SK-N-DZ (cell line): ENCODE data around the gene TRMT61A. TPM values are rescaled to one million over a fixed set of nuclear protein-coding genes. Genes with fewer than 3 reads are reported as not detected.

ENCODE experiments used
- DNase-seq: peaks from one replicate; pipeline ENCODE4 v3.0.0-alpha.2; 2015; ENCODE audit warnings: low spot score
- polyA plus RNA-seq, 2 experiments: library from polyadenylated mRNA; depleted of rRNA; stranded (reverse); fragments of >200 nt; gene quantifications; 2 replicates each; pipeline ENCODE4 v1.2.3, GENCODE V29; 2014

Gene TRMT61A
- 11.0 and 13.1 TPM in 2 replicates for polyA plus RNA-seq (2014; cell fraction: cytosol; rRNA removed)
- 10.7 and 13.8 TPM in 2 replicates for polyA plus RNA-seq (2014; cell fraction: nucleus; rRNA removed)

DNA sequence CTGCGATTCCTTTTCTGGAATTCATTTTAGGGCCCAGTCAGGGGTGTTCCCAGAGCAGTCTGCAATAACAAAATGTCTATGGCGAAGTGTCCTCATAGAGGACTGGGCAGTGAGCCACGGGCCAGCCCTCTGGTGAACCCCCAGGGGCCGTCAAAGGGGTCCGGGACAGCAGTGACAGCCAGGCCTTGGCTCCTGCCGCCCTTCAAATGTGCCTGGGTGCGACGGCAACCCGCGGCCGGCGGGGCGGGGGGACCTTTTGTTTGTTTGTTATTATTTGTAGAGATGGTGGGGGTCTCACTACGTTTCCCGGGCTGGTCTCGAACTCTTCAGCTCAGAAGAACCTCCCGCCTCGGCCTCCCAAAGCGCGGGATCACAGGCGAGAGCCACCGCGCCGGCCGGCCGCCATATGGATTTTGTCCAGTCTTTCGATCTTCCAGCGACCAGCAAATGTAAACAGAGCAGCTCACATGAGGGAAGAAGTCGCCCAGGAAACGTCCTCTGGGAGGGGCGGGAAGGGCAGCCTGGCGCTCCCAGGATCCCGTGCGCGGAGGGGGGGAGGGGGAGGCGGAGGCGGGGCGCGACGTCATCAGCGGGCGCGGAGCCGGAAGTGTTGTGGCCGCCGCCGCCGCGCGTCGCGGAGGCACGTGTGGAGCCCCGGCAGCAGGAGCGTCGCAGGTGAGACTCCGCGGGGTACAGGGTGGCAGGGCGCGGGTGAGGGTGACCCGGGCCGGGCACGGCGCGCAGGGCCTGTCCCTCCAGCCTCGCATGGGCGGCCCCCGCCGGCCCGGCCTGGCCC lies at the start of gene TRMT61A:
Gene TRMT61A (plus strand): TSS at position 610 of the 796 bp plus-strand sequence. CDS start 783 bp downstream, outside the sequence.
- peak; percentile 74 for DNase-seq

DNA sequence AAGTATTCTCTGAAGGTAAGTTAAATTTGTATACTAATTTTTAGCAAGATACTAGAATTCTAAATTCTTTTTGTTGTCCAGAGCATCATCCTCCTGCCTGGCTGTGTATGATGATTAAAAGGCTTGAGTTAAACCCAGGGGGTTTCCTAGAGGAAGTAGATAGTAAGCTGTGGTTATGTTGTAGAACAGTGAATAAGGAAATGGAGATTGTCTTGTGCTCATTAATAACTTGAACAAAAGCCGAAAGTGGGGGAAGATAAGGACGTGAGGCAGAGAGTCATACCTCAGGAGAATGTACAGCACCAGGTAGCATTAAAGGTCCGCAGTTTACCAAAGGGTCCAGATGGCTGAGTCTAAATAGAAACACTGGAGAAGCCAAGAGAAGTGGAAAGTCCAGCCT lies 48.4 kb upstream of the TRMT61A start:
- DNase-seq, result no peak

GRCh38 chr14:103483600-103483999 lies 45.4 kb upstream of the TRMT61A start:
- no peak for DNase-seq

DNA sequence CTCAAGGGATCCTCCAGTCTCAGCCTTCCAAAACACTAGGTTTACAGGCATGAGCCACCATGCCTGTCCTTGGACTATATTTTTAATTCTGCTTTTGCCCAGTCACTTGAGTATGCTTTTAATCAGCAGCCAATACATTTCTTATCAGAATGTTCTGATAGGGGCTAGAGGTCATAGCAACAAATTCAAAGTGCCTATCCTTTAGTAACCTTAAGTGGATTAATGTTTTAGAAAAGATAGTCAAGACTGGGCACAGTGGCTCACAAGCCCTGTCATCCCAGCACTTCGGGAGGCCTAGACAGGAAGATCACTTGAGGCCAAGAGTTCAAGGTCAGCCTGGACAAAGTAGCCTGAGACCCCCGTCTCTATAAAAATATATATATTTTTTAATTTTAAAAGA lies 43.5 kb upstream of the TRMT61A start:
- no peak for DNase-seq

DNA sequence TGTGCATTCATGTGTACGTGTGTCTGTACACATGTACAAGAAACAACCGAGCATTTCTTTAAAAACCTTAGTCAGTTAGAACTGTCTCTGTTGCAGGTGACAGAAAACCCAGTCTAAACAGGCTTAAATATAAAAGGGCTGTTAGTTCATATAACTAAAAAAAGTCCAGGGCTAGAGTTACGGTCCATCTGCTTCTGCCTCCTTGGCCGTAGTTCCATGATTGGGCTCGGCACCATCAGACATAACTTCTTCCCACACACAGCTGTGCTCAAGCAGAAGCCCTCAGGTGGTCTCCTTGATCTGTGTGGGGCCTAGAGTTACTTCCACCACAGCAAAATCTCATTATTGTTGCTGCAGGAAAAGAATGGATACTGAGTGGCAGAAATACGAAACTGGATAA lies 40.9 kb upstream of the TRMT61A start:
- DNase-seq, result no peak

GRCh38 chr14:103488960-103489359 lies 40.0 kb upstream of the TRMT61A start:
- DNase-seq, result no peak

DNA sequence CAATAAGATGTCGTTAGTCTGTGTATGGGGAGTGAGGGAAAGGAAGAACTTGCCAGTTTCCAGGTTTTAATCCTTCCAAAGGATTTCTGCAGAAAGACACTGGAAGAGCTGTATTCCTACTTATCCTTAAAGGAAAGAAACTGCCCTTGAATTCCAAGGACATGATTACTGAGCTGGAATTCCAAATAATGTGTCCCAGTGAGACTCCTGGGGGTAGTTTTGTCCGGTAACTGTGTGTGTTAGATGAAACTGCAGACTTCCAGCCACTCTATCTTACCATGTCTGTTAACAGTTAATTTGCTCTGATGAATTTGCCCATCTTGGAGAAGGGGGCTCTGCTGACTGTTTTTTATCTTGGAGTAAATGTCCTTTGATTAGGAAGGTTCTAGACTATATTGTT lies 39.4 kb upstream of the TRMT61A start:
- no peak for DNase-seq

DNA sequence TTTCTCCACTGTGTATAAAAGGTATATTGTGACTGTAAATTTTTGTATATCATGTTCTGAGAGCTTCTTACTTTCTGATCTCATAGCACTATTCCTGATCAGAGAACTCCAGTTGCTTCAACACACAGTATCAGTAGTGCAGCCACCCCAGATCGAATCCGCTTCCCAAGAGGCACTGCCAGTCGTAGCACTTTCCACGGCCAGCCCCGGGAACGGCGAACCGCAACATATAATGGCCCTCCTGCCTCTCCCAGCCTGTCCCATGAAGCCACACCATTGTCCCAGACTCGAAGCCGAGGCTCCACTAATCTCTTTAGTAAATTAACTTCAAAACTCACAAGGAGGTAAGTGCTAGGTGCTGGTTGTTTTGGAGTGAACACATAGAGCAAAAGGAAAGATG lies 37.3 kb upstream of the TRMT61A start:
- DNase-seq, result no peak

DNA sequence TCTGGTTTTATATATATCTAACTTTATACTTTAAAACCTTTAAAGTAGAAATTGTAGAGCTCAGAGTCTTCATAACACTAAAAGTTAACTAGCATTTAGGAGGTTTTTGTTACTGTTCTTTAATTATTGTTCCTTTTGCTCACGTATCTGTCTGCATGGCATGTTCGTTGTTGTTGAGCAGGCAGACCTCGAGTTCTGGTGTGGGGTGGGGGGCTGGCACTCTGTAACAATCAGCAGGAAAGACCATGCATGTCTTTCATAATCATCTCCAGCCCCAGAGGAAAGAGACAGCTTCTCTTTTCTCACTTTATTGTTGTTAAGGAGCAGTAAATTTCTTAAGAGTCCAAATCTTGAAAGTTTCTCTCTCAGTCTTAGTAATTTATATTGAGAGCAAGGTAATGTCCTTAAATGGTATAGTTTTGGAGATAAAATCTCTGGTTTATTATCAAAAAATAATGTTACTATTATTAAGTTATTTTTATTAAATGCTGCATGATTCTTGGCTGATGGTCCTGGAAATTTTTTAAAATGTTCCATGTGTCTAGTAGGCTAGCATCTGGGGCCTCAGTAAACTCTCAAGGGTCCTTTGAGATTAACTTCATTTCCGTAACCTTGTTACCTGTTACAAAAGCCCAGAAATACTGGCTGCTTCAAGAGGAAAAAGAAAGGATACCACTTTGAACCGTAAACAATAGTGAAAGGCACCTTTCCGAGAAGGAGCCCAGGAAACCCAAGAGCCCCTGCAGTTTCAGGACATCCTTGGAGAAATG lies 36.7 kb upstream of the TRMT61A start:
- DNase-seq, result no peak

- no peak for DNase-seq
Observed at GRCh38 chr14:103495854-103496253, 33.1 kb upstream of the TRMT61A start.

GRCh38 chr14:103496776-103497175 lies 32.2 kb upstream of the TRMT61A start:
- DNase-seq, result no peak

DNA sequence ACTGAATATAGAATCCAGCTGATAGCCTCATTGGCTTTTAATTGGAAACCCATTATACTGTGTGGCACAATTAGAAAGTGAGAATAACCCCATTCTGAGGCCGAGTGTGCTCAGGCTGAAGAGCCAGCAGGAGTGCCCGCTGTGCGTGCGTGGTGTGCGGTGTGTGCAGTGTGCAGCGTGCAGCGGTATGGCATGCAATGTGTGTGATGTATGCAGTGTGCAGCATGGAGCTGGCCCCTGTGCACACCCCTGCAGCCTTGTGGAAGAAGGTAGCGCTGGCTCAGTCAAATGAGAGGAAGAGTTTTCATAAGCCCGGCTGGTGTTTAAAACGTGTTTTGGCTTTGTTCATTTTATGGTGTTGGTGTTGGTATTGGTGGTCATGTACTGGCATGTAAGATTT lies 29.3 kb upstream of the TRMT61A start:
- no peak for DNase-seq

DNA sequence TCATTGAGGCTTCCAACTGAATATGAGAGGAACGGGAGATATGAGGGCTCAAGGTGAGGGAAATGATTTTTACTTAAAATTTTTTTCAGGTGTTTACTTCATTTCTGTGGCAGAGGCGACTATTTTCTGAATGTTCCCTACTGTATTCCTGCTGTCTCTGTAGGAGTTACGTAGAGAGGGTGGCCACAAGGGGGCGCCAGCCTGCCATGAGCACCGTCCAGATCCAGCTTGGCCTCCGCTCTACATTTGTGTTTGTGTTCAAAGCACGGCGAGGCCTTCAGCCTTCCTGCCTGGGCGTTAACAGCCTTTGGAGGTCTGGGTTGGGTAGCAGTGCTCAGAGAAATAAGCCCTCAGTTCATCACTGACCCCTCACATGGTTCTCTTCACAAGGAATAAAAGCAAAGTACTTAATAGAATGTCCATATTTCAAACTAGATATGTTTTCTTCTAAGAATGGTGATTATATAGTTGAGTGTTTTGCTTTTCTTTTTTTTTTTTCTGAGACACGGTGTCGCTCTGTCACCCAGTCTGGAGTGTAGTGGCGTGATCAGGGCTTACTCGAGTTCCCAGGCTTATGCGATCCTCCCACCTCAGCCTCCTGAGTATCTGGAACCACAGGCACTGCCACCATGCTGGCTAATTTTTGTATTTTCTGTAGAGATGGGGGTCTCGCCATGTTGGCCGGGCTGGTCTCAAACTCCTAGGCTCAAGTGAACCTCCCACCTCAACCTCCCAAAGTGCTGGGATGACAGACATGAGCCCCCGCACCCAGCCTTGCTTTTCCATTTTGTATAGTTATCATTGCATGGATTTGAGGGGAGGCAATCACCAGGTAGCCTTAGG lies 28.6 kb upstream of the TRMT61A start:
- peak; percentile 64 for DNase-seq

GRCh38 chr14:103501041-103501870 lies 27.7 kb upstream of the TRMT61A start:
- DNase-seq, result no peak

GRCh38 chr14:103501921-103502669 lies 26.9 kb upstream of the TRMT61A start:
- no peak for DNase-seq

GRCh38 chr14:103502877-103503276 lies 26.1 kb upstream of the TRMT61A start:
- no peak for DNase-seq

- no peak for DNase-seq
Observed at GRCh38 chr14:103503296-103503695, 25.7 kb upstream of the TRMT61A start.

DNA sequence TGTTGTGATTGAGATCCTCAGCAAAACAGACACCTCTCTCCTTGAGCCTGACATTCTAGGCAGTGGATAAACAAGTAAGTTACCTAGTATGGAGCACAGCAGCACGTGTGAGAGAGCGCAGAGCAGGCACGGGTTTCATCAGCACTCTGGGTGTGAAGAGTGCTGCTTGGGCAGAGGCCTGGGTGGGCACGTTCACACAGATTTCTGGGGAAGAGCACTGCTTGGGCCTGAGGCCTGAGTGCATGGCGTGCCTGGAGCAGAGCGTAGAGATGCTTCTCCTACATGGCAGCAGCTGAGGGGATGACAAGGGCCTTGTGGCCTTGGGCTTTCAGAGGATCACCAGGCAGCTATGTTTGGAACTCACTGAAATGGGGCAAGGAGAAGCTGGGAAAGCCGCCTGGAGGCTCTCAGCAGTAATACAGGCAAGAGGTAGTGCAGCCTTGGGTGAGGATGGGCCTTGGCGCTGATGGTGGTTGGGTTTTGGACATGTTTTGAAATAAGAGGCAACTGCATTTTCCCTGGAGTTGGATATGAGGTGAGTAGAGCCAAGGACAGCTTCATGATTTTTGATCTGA lies 23.9 kb upstream of the TRMT61A start:
- DNase-seq, result no peak

GRCh38 chr14:103507751-103508150 lies 21.2 kb upstream of the TRMT61A start:
- no peak for DNase-seq
